GM18867 (cell line): Measurements from ENCODE around the gene ST6GAL1.

Experiments
- ATAC-seq: cut with Tn5 transposase; IDR thresholded peaks from one replicate; pipeline ENCODE4 v1.9.1; 2021; ENCODE audit warnings: mild to moderate bottlenecking, moderate library complexity; ENCODE audit not compliant: unreplicated experiment

The ST6GAL1 gene

DNA sequence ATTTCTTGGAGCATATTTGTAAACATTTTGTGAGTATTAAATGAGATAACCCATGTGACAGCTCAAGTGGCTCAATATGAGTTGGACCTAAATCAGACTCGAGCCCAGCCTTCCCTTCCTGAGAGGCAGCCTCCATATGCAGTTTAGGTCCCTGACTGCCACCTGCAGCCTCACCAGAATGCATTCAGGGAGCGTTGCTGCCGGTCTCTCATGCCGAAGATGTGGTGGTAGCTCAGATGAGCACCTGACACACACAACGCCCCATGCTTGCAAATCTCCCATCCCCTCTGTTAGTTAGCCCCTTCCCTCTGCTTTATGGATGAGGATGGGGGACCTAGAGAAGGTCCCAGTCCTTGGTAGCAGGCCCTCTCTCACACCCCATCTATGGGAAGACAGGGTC is 9.2 kb downstream of the ST6GAL1 start:
- no peak for ATAC-seq

DNA sequence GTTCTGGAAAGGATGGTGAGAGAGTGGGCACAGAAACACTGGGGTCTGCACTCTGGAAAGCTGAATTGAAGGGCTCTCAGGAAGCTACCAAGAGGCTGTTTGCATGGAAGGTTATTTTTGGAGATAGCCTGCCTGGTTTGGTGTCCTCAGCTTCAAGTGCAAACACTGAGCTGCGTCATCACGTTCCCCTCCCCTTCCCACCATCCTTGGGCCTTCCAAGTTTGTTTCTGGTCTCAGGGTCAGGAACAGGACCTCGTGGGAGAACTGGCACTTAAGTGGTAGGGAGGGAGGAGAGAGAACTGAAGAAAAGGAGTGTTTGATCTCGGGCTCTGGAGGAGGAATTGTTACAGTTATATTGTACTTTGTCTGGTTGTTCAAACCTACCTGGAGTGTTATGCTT is 10.6 kb downstream of the ST6GAL1 start:
- no peak for ATAC-seq

- no peak for ATAC-seq
Observed at GRCh38 chr3:186942168-186942567, 11.8 kb downstream of the ST6GAL1 start.

DNA sequence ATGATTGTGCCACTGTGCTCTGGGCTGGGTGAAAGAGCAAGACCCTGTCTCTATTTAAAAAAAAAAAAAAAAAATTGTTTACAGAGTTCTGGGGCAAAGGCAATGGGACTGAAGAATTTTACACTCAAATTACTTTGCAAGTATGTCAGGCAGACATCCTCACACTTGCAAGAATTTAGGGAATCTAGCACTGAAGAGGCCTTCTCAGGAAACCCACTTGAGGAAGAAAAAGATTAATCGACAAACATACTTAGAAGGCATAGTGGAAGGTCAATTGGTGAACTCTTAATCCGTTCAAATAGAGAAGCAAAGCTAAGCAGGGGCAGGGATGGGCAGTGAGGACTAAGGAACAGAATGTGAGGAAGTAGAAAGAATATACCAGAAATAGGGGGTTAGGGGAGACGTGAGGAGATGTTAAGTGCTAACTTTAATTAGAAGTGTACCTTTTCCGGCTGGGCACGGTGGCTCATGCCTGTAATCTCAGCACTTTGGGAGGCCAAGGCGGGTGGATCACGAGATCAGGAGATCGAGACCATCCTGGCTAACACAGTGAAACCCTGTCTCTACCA is 15.0 kb downstream of the ST6GAL1 start:
- no peak for ATAC-seq

GRCh38 chr3:186946756-186947375 is 16.5 kb downstream of the ST6GAL1 start:
- no peak for ATAC-seq

GRCh38 chr3:186949281-186949982 is 19.1 kb downstream of the ST6GAL1 start:
- no peak for ATAC-seq

DNA sequence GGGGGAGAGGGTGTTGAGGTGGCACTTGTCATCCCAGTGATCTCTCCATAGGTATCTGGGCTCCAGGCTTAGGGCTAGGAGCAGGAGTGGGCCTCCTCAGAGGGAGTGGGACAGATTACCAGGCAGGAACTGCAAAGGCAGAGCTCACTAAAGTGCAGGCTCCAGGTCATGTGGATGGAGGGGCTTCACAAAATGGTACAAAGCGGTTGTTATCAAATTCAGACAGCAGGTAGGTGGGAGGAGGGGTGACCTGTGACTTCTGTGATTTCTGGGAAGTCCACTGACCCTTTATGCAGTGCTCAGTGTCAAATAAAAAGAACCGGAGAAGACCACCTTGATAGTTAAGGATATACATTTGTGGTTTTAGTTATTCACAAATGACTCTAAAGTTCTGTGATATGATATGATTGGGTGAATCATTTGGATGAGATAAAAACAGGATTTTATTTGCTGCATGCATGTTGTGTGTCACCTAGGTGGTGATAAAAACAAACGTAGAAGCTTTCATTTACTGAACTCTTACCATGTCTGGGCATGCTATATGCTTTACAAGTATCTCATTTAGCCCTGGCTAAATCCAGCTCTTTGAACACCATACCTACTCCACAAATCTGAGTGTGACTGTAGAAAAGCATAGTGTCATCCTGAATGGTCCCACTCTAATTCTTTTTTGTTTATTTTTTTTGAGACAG is 20.2 kb downstream of the ST6GAL1 start:
- no peak for ATAC-seq

GRCh38 chr3:186951640-186952552 is 21.6 kb downstream of the ST6GAL1 start:
- no peak for ATAC-seq

DNA sequence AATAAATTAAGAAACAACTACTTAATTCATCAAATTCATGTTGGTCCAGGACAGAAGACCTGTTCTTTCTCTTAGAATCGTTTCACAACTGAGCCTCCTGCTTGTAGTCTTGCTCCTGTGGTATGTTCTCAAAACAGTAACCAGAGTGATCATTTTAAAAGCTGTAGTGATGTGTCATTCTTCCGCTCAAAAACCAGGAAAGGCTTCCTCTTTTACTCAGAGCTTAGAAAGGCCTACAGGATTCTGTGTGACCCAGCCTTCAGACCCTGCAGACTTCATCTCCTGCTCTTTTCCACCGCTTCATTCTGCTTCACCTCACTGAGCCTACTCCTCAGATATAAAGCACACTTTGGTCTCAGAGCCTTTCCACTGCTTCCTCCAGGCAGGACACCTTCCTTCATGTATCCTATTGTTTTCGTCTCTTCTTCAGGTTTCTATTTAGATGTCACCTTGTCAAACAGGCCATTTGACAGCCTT is 22.7 kb downstream of the ST6GAL1 start:
- no peak for ATAC-seq

GRCh38 chr3:186953992-186954699 is 23.8 kb downstream of the ST6GAL1 start:
- ATAC-seq: peak; percentile 47

- ATAC-seq: no peak
Observed at GRCh38 chr3:186955898-186956696, 25.8 kb downstream of the ST6GAL1 start.

GRCh38 chr3:186959029-186959624 is 28.8 kb downstream of the ST6GAL1 start:
- peak; percentile 50 for ATAC-seq

DNA sequence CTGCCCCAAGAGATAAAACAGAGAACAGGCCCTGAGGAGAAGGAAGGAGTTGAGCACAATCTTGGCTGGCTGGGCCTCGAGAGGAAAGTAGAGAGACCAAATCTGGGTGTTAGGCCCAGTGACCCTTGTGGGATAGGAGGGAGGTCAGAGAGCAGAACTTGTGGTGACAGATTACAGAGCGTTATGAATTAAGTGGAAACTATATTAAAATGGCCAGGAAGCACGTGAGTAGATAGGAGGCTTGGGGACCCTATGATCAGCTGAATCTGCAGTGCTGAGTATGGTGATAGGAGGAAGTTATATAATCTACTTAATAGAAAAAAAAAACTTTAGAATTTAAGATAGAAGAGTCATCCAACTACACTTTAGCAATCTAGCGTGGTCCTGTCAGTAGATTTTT is 30.0 kb downstream of the ST6GAL1 start:
- ATAC-seq: no peak

DNA sequence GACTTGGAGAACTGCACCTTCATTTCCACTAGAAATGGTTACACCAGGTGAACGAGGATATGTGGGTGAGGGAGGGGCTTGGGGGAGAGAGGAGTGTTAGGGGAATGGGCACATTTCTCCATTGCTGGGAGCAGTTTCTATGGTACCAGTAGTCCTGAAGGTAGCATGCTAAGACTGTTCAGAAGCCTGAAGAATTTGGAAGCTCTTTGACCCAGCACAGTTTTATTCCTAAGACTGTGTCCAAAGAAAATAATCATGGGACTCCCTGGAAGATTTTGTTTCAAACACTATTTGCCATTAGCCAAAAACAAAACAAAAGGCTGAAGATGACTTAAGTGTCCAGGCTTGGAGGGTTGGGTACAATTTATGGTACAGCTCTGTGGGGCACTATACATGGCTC is 32.1 kb downstream of the ST6GAL1 start:
- no peak for ATAC-seq

GRCh38 chr3:186963636-186964035 is 33.3 kb downstream of the ST6GAL1 start:
- ATAC-seq: no peak

DNA sequence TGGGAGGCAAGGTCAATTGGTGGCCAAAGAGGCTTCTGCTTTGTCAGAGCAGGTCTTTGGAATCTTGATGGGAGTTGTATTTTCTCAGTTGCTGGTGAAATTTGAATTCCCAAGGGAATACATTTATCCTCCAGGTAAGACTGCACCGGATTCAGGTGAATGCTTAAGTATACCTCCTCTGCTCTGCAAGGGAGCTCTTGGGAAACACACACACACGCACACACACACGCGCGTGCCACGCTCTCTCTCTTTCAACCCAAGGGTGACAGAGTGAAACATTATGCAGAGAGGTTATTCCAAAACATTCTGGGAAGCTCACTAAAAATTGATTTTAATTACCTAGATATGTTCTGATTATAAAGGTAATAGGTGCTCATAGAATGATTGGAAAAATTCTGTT is 33.7 kb downstream of the ST6GAL1 start:
- no peak for ATAC-seq

DNA sequence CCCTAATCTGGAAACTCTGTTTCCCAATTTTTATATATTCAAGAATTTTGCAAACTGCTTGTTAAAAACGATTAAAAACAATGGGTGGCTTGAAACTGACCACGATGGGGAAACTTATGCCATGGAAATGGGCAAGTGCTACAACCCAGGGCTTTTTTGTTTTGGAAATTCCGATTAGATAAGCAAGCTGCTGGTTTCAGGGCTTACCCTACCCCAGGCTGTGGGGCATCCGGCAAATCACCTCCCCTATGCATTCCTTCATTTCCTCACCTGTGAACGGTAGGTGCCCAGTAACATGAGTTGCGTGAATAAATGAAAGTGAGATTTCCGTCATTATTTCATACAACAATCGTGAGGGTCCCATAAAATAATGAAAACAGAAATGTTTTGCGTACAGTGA is 34.3 kb downstream of the ST6GAL1 start:
- ATAC-seq: no peak

- ATAC-seq: peak; percentile 57
Observed at GRCh38 chr3:186965141-186965879, 35.0 kb downstream of the ST6GAL1 start.
